PC-3 (cell line): ENCODE data around the gene DNAJB5. TPM values are rescaled to one million over a fixed set of nuclear protein-coding genes. Genes with fewer than 3 reads are reported as not detected.
A peak's percentile ranks its signal among the peaks of the same experiment; 100 is the strongest.

Source experiments
- ATAC-seq: fragments of 200-7000 bp; cut with Tn5 transposase; 2 replicates; pipeline ENCODE4 v1.9.1; 2020; ENCODE audit warnings: mild to moderate bottlenecking, moderate library complexity
- BruUV-seq: library from RNA; stranded (reverse); fragments of 400-500 nt; replicated peaks from 2 replicates; lab custom pipeline; 2021; lab: Mats Ljungman, UMichigan
- CTCF ChIA-PET: fragments of 300-600 bp; sonication (Branson Sonifier 250); formaldehyde crosslinking; loops from one replicate; lab custom pipeline; 2022; ENCODE audit warnings: antibody characterized with exemption; lab: Charles Lee
- POLR2A ChIA-PET: fragments of 300-600 bp; sonication (Branson Sonifier 250); formaldehyde crosslinking; loops from one replicate; lab custom pipeline; 2022; ENCODE audit warnings: antibody characterized with exemption; ENCODE audit not compliant: unreplicated experiment; lab: Charles Lee
- DNase-seq: peaks from one replicate; pipeline ENCODE4 v3.0.0-alpha.2; 2015
- H2AFZ ChIP-seq: fragments of 300-600 bp; sonication (generic); 2 replicates; pipeline ENCODE4 v1.6.0; 2016; ENCODE audit warnings: antibody characterized with exemption, low read length
- H3F3A ChIP-seq: fragments of 300-600 bp; sonication (generic); one replicate; pipeline ENCODE4 v1.6.0; 2017; ENCODE audit warnings: antibody characterized with exemption, low read length, control low read depth, mild to moderate bottlenecking; ENCODE audit not compliant: unreplicated experiment
- H3K27ac ChIP-seq: fragments of 300-600 bp; sonication (generic); 2 replicates; pipeline ENCODE4 v1.5.1; 2016; ENCODE audit warnings: mild to moderate bottlenecking, low read length
- H3K27me3 ChIP-seq: fragments of 300-600 bp; sonication (generic); 2 replicates; pipeline ENCODE4 v1.6.1; 2016; ENCODE audit warnings: low read length, mixed read lengths
- H3K36me3 ChIP-seq: fragments of 300-600 bp; sonication (generic); 2 replicates; pipeline ENCODE4 v1.6.1; 2016; ENCODE audit warnings: low read depth, mixed run types, low read length, mixed read lengths
- H3K4me1 ChIP-seq: fragments of 300-600 bp; sonication (generic); 2 replicates; pipeline ENCODE4 v1.5.1; 2016; ENCODE audit warnings: low read length; ENCODE audit not compliant: insufficient read depth
- H3K4me2 ChIP-seq: fragments of 300-600 bp; sonication (generic); 2 replicates; pipeline ENCODE4 v1.6.0; 2016; ENCODE audit warnings: low read length
- H3K4me3 ChIP-seq: fragments of 300-600 bp; sonication (generic); 2 replicates; pipeline ENCODE4 v1.5.1; 2016; ENCODE audit warnings: mild to moderate bottlenecking, low read length, mixed read lengths
- H3K79me2 ChIP-seq: fragments of 300-600 bp; sonication (generic); 2 replicates; pipeline ENCODE4 v1.6.1; 2017; ENCODE audit warnings: low read length, mixed read lengths
- H3K9ac ChIP-seq: fragments of 300-600 bp; sonication (generic); 2 replicates; pipeline ENCODE4 v1.6.0; 2016; ENCODE audit warnings: mild to moderate bottlenecking, low read length
- H3K9me2 ChIP-seq: fragments of 300-600 bp; sonication (generic); replicated peaks from 2 replicates; pipeline ENCODE4 v1.6.1; 2016; ENCODE audit warnings: mixed run types, low read length, mixed read lengths
- H3K9me3 ChIP-seq: fragments of 300-600 bp; sonication (generic); 2 replicates; pipeline ENCODE4 v1.6.1; 2016; ENCODE audit warnings: low read length, mixed read lengths
- H4K20me1 ChIP-seq: fragments of 300-600 bp; sonication (generic); 2 replicates; pipeline ENCODE4 v1.6.1; 2016; ENCODE audit warnings: low read length, mixed read lengths
- CTCF ChIP-seq: fragments of 300-600 bp; sonication (generic); conservative IDR thresholded peaks from 2 replicates; pipeline ENCODE4 v1.5.1; 2017; ENCODE audit warnings: antibody characterized with exemption, low read depth, mild to moderate bottlenecking, low read length
- EZH2 ChIP-seq: fragments of 300-600 bp; sonication (generic); IDR thresholded peaks from one replicate; pipeline ENCODE4 v1.6.1; 2017; ENCODE audit warnings: antibody characterized with exemption, mild to moderate bottlenecking, low read length; ENCODE audit not compliant: unreplicated experiment
- EZH2phosphoT487 ChIP-seq: fragments of 300-600 bp; sonication (generic); IDR thresholded peaks from 2 replicates; pipeline ENCODE4 v1.6.1; 2018; ENCODE audit warnings: mild to moderate bottlenecking, antibody characterized with exemption, low read length, borderline replicate concordance
- intact Hi-C: fragments of 100-400 bp; cut with micrococcal nuclease; formaldehyde crosslinking; loops from 2 replicates; pipeline ENCODE4 v1.9.0; 2023
- total RNA-seq: library from RNA; depleted of rRNA; stranded (reverse); fragments of >200 nt; gene quantifications from 2 replicates; pipeline ENCODE4 v1.2.3, GENCODE V29; 2014

The DNAJB5 gene
- total RNA-seq, 1 experiment from 2014 or later: 9.3 TPM

GRCh38 chr9:34994900-34995669, 5.5 kb downstream of the DNAJB5 start:
- Histone ChIP-seq H3K9me2 (no peaks in the 10 kb centered on the region), H3K4me3 (no peak overlapping the region), H3K9ac (no peak overlapping the region), H3K27me3 (no peaks in the 10 kb centered on the region), H2AFZ (no peak overlapping the region), H3K27ac (0 out of 2 replicates have a peak overlapping the region, but pooled peaks have one; percentile 5), H3K9me3 (no peaks in the 10 kb centered on the region), H3K36me3 (no peaks in the 10 kb centered on the region), H3K4me2 (no peak overlapping the region), H3K79me2 (no peaks in the 10 kb centered on the region), H4K20me1 (no peaks in the 10 kb centered on the region), H3F3A (no peaks in the 10 kb centered on the region), H3K4me1 (peaks cover 36% of the 10 kb centered on the region)
- BruUV-seq: no TSS peak
- CTCF ChIA-PET: interaction anchor here (0.6 to 3.0 kb wide), 4 partner anchors 48 to 95 kb away, joined by 4 to 22 read pairs (median 7); no protein-coding TSS in a partner anchor
- intact Hi-C loops: no loop called here
- POLR2A ChIA-PET: interaction anchor here (0.7 kb wide), 1 partner anchor 213 kb away, joined by 4 read pairs; no protein-coding TSS in a partner anchor
- TF ChIP-seq CTCF: no peak
- ATAC-seq (no peak), DNase-seq (no peak)

GRCh38 chr9:34995670-34996060, 6.1 kb downstream of the DNAJB5 start:
- no peaks in the 10 kb centered on the region for H3K27me3 ChIP-seq
- TF ChIP-seq EZH2phosphoT487 (no peak), CTCF (no peak), EZH2 (no peak)
- CTCF ChIA-PET: no interaction called here
- no peak overlapping the region for H2AFZ ChIP-seq
- ATAC-seq (no peak), DNase-seq (no peak)
- POLR2A ChIA-PET: interaction anchor here (0.7 kb wide), 1 partner anchor 213 kb away, joined by 4 read pairs; no protein-coding TSS in a partner anchor
- no peaks in the 10 kb centered on the region for H3F3A ChIP-seq
- intact Hi-C loops: no loop called here
- no peaks in the 10 kb centered on the region for H3K9me2 ChIP-seq
- BruUV-seq: no TSS peak
- no peaks in the 10 kb centered on the region for H3K36me3 ChIP-seq
- H3K4me3 ChIP-seq: no peak overlapping the region
- no peak overlapping the region for H3K9ac ChIP-seq
- no peaks in the 10 kb centered on the region for H3K9me3 ChIP-seq
- peaks cover 42% of the 10 kb centered on the region for H3K4me1 ChIP-seq
- no peaks in the 10 kb centered on the region for H3K79me2 ChIP-seq
- 0 out of 2 replicates have a peak overlapping the region, but pooled peaks have one; percentile 5 for H3K27ac ChIP-seq
- H4K20me1 ChIP-seq: no peaks in the 10 kb centered on the region
- H3K4me2 ChIP-seq: no peak overlapping the region
